ENCODE data around the gene IGFBP3.

Gene IGFBP3

GRCh38 chr7:45872116-45873034, 48.7 kb downstream of the IGFBP3 start:
- DNase-seq = no peak

- no peak for DNase-seq
Observed at GRCh38 chr7:45869426-45869825, 51.6 kb downstream of the IGFBP3 start.

GRCh38 chr7:45867471-45867870, 53.6 kb downstream of the IGFBP3 start:
- DNase-seq = no peak

- no peak for DNase-seq
Observed at GRCh38 chr7:45865594-45866410, 55.3 kb downstream of the IGFBP3 start.

- no peak for DNase-seq
Observed at GRCh38 chr7:45863715-45864114, 57.4 kb downstream of the IGFBP3 start.
